SK-N-SH (cell line): ENCODE data around the gene CENPF. TPM values are rescaled to one million over a fixed set of nuclear protein-coding genes. Genes with fewer than 3 reads are reported as not detected.

ENCODE experiments used
- CTCF ChIA-PET: fragments of 300-600, 350-600 bp; formaldehyde crosslinking; extraction: SDS; loops from one replicate; lab custom pipeline; 2021; lab: Yijun Ruan, JAX
- POLR2A ChIA-PET: fragments of 350-600 bp; sonication (Branson Sonifier 250); formaldehyde crosslinking; extraction: SDS; loops from one replicate; lab custom pipeline; 2020; ENCODE audit warnings: antibody characterized with exemption, inconsistent platforms; lab: Yijun Ruan, JAX
- DNase-seq: peaks from one replicate; pipeline ENCODE4 v3.0.0; 2012
- H2AFZ ChIP-seq: fragments of 200-600 bp; sonication (generic); 2 replicates; pipeline ENCODE4 v1.8.1; 2016; ENCODE audit warnings: antibody characterized with exemption, mild to moderate bottlenecking, low read depth
- H3F3A ChIP-seq: fragments of 200-600 bp; sonication (generic); replicated peaks from 2 replicates; pipeline ENCODE3; 2016; ENCODE audit warnings: antibody characterized with exemption, mild to moderate bottlenecking; ENCODE audit not compliant: insufficient read depth
- H3K27ac ChIP-seq, 2 experiments: fragments of 200-500 bp in 1 of 2; fragments of 200-600 bp in 1 of 2; sonication (Bioruptor generic) in 1 of 2; sonication (generic), shearing (Covaris generic) in 1 of 2; 2 replicates each; pipeline versions ENCODE4 v1.5.1 to v1.6.1; 2014 to 2016; ENCODE audit warnings: low read depth in 2 of 2, inconsistent platforms in 1 of 2, low read length in 1 of 2, mild to moderate bottlenecking in 1 of 2, mixed read lengths in 1 of 2
- H3K27me3 ChIP-seq: fragments of 200-600 bp; sonication (generic), shearing (Covaris generic); 2 replicates; pipeline ENCODE4 v1.6.1; 2016; ENCODE audit warnings: mixed run types; ENCODE audit not compliant: insufficient read depth
- H3K36me3 ChIP-seq, 2 experiments: fragments of 200-500 bp in 1 of 2; fragments of 200-600 bp in 1 of 2; sonication (Bioruptor generic) in 1 of 2; sonication (generic) in 1 of 2; replicated peaks in 1 of 2; 2 replicates each; pipeline versions ENCODE3 to v1.5.1; 2014 to 2016; ENCODE audit warnings: low read length in 1 of 2, mild to moderate bottlenecking in 1 of 2; ENCODE audit not compliant: insufficient read depth in 2 of 2, control insufficient read depth in 1 of 2
- H3K4me1 ChIP-seq, 2 experiments: fragments of 200-500 bp in 1 of 2; fragments of 200-600 bp in 1 of 2; sonication (Bioruptor generic) in 1 of 2; sonication (generic), shearing (Covaris generic) in 1 of 2; 2 replicates each; pipeline versions ENCODE4 v1.5.1 to v1.6.1; 2014 to 2016; ENCODE audit warnings: low read depth in 1 of 2, low read length in 1 of 2, mixed run types in 1 of 2; ENCODE audit not compliant: insufficient read depth in 2 of 2, control insufficient read depth in 1 of 2
- H3K4me2 ChIP-seq: fragments of 200-600 bp; sonication (generic), shearing (Covaris generic); 2 replicates; pipeline ENCODE4 v1.6.1; 2017; ENCODE audit warnings: mixed run types
- H3K4me3 ChIP-seq, 2 experiments: fragments of 200-500 bp in 1 of 2; fragments of 200-600 bp in 1 of 2; sonication (Bioruptor generic) in 1 of 2; sonication (generic), shearing (Covaris generic) in 1 of 2; 2 replicates each; pipeline versions ENCODE4 v1.5.1 to v1.8.1; 2014 to 2016; ENCODE audit warnings: low read depth in 2 of 2, inconsistent platforms in 1 of 2, low read length in 1 of 2, mild to moderate bottlenecking in 1 of 2, mixed read lengths in 1 of 2, moderate library complexity in 1 of 2
- H3K79me2 ChIP-seq: fragments of 200-600 bp; sonication (generic); 2 replicates; pipeline ENCODE4 v1.8.1; 2017; ENCODE audit warnings: mild to moderate bottlenecking; ENCODE audit not compliant: insufficient read depth
- H3K9ac ChIP-seq: fragments of 200-600 bp; sonication (generic); 2 replicates; pipeline ENCODE4 v1.6.1; 2017; ENCODE audit warnings: mixed run types
- H3K9me2 ChIP-seq: fragments of 200-600 bp; sonication (generic); 2 replicates; pipeline ENCODE4 v1.6.1; 2017; ENCODE audit warnings: mixed run types
- H3K9me3 ChIP-seq: fragments of 200-600 bp; sonication (generic); 2 replicates; pipeline ENCODE4 v1.6.1; 2017; ENCODE audit warnings: mixed run types, mild to moderate bottlenecking, moderate library complexity
- H4K20me1 ChIP-seq: fragments of 200-600 bp; sonication (generic); 2 replicates; pipeline ENCODE4 v1.6.1; 2017; ENCODE audit warnings: mild to moderate bottlenecking, mixed run types; ENCODE audit not compliant: insufficient read depth
- CHD2 ChIP-seq: fragments of 150-350 bp; IDR thresholded peaks from 2 replicates; pipeline ENCODE4 v1.6.1; 2018; ENCODE audit warnings: low read length; ENCODE audit not compliant: partially characterized antibody
- EP300 ChIP-seq, 2 experiments: IDR thresholded peaks; 2 replicates each; pipeline versions ENCODE4 v1.4.0 to v1.6.1; 2012; ENCODE audit warnings: borderline replicate concordance in 1 of 2, low read depth in 1 of 2, low read length in 1 of 2
- EZH2phosphoT487 ChIP-seq: fragments of 200-600 bp; sonication (generic); IDR thresholded peaks from 2 replicates; pipeline ENCODE4 v1.6.1; 2017; ENCODE audit warnings: low read depth, mixed run types, mild to moderate bottlenecking, antibody characterized with exemption, moderate library complexity, borderline replicate concordance
- FOSL2 ChIP-seq: IDR thresholded peaks from 2 replicates; pipeline ENCODE4 v1.4.0; 2012; ENCODE audit warnings: low read depth, mild to moderate bottlenecking, moderate library complexity, borderline replicate concordance
- FOXJ3 ChIP-seq: sonication (generic); formaldehyde crosslinking; IDR thresholded peaks from 2 replicates; pipeline ENCODE4 v1.5.1; 2020; ENCODE audit warnings: mild to moderate bottlenecking, missing genetic modification reagents
- FOXM1 ChIP-seq: IDR thresholded peaks from 2 replicates; pipeline ENCODE4 v1.4.0; 2012; ENCODE audit warnings: low read depth, mild to moderate bottlenecking
- MEF2A ChIP-seq: IDR thresholded peaks from 2 replicates; pipeline ENCODE4 v1.4.0; 2012; ENCODE audit warnings: low read depth, borderline replicate concordance
- MXI1 ChIP-seq: IDR thresholded peaks from 2 replicates; pipeline ENCODE4 v1.6.1; 2012; ENCODE audit warnings: mild to moderate bottlenecking, low read depth, low read length, improper control_type of control experiment
- NFIC ChIP-seq: IDR thresholded peaks from 2 replicates; pipeline ENCODE4 v1.4.0; 2012; ENCODE audit warnings: borderline replicate concordance
- NRF1 ChIP-seq: IDR thresholded peaks from 2 replicates; pipeline ENCODE4 v1.6.1; 2012; ENCODE audit warnings: low read depth, mild to moderate bottlenecking, low read length
- POLR2AphosphoS5 ChIP-seq: IDR thresholded peaks from 2 replicates; pipeline ENCODE4 v1.6.1; 2012; ENCODE audit warnings: low read depth, low read length
- RCOR1 ChIP-seq: fragments of 150-350 bp; IDR thresholded peaks from 2 replicates; pipeline ENCODE4 v1.6.1; 2017; ENCODE audit warnings: antibody characterized with exemption, low read length
- RFX5 ChIP-seq: IDR thresholded peaks from 2 replicates; pipeline ENCODE4 v1.6.1; 2012; ENCODE audit warnings: mild to moderate bottlenecking, improper control_type of control experiment, low read length
- RXRA ChIP-seq: IDR thresholded peaks from 2 replicates; pipeline ENCODE4 v1.4.0; 2012; ENCODE audit warnings: low read depth, mild to moderate bottlenecking, borderline replicate concordance
- SMC3 ChIP-seq: IDR thresholded peaks from 2 replicates; pipeline ENCODE4 v1.6.1; 2012; ENCODE audit warnings: low read depth, low read length, improper control_type of control experiment
- USF1 ChIP-seq: IDR thresholded peaks from 2 replicates; pipeline ENCODE4 v1.4.0; 2012; ENCODE audit warnings: low read depth, borderline replicate concordance
- USF2 ChIP-seq: fragments of 150-350 bp; IDR thresholded peaks from 2 replicates; pipeline ENCODE4 v1.6.1; 2017; ENCODE audit warnings: antibody characterized with exemption, low read length, low read depth, borderline replicate concordance
- YY1 ChIP-seq: IDR thresholded peaks from 2 replicates; pipeline ENCODE4 v1.4.0; 2012; ENCODE audit warnings: low read depth, mild to moderate bottlenecking
- ZBTB33 ChIP-seq: IDR thresholded peaks from 2 replicates; pipeline ENCODE4 v1.4.0; 2012; ENCODE audit warnings: low read depth, borderline replicate concordance
- WGBS: methylation state at CpG from one replicate; pipeline ENCODE4 v1.1.6; 2017; ENCODE audit warnings: low lambda C conversion rate; 5-methylcytosine and 5-hydroxymethylcytosine counted together
- polyA plus RNA-seq, 3 experiments: library from polyadenylated mRNA; depleted of rRNA; stranded (reverse); fragments of >200 nt; gene quantifications; 2 replicates each; pipeline ENCODE4 v1.2.3, GENCODE V29; 2012
- TF ChIP-seq, protein P1 (sequence below): fragments of 150-350 bp; IDR thresholded peaks from 2 replicates; pipeline ENCODE4 v1.6.1; 2016; ENCODE audit warnings: mild to moderate bottlenecking, low read depth, low read length

Gene CENPF
- polyA plus RNA-seq, 1 of the 3 experiments (the other 2 are of a cell fraction), result 14.5 TPM

GRCh38 chr1:214567481-214567980 lies 35.5 kb upstream of the CENPF start:
- no peak for DNase-seq
- Histone ChIP-seq H3K4me3 (no peak overlapping the region), H3K27ac (peak overlapping the region in 1 of 2 experiments; percentile 75; a peak in 2 of 4 replicates), H3K4me2 (peak overlapping the region; percentile 17; the same call in 1 of the 2 replicates), H3F3A (peaks cover 61% of the 10 kb centered on the region), H3K9me2 (no peaks in the 10 kb centered on the region), H3K36me3 (no peaks in the 10 kb centered on the region), H3K9ac (0 out of 2 replicates have a peak overlapping the region, but pooled peaks have one; percentile 14), H2AFZ (no peak overlapping the region), H3K9me3 (no peaks in the 10 kb centered on the region), H4K20me1 (no peaks in the 10 kb centered on the region), H3K79me2 (no peaks in the 10 kb centered on the region), H3K4me1 (peaks cover 2 to 34% of the 10 kb centered on the region in 2 experiments), H3K27me3 (no peaks in the 10 kb centered on the region)
- WGBS, result 87% methylated on average over 2 of the region's 2 CpGs
- ChIA-PET POLR2A (no interaction called here), CTCF (interaction anchor here (1.4 to 4.2 kb wide), 3 partner anchors 10 to 235 kb away, joined by 4 to 21 read pairs (median 18); no protein-coding TSS in a partner anchor)
- TF ChIP-seq FOSL2, result no peak
- no peak for TF ChIP-seq ZBTB33
- no peak for TF ChIP-seq NFIC
- TF ChIP-seq EZH2phosphoT487, result no peak
- no peak for TF ChIP-seq FOXM1
- no peak for TF ChIP-seq POLR2AphosphoS5
- TF ChIP-seq FOXJ3 (CRISPR knock-in tag), result no peak
- TF ChIP-seq EP300 (IDR thresholded peaks at IDR 0.05; ENCODE audit: borderline replicate concordance in 1 of 2, low read depth in 1 of 2, low read length in 1 of 2), result no peak
- no peak for TF ChIP-seq MXI1
- no peak for TF ChIP-seq RXRA
- no peak for TF ChIP-seq USF1
- TF ChIP-seq NRF1, result no peak
- no peak for TF ChIP-seq USF2
- TF ChIP-seq, protein P1, sequence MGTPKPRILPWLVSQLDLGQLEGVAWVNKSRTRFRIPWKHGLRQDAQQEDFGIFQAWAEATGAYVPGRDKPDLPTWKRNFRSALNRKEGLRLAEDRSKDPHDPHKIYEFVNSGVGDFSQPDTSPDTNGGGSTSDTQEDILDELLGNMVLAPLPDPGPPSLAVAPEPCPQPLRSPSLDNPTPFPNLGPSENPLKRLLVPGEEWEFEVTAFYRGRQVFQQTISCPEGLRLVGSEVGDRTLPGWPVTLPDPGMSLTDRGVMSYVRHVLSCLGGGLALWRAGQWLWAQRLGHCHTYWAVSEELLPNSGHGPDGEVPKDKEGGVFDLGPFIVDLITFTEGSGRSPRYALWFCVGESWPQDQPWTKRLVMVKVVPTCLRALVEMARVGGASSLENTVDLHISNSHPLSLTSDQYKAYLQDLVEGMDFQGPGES, result no peak
- TF ChIP-seq RFX5, result no peak
- no peak for TF ChIP-seq SMC3
- TF ChIP-seq CHD2, result no peak
- TF ChIP-seq MEF2A, result no peak
- TF ChIP-seq YY1, result no peak
- TF ChIP-seq RCOR1, result no peak
